Gastroesophageal sphincter (tissue), 4 donors: ENCODE data around the gene CSAD. TPM values are rescaled to one million over a fixed set of nuclear protein-coding genes. Genes with fewer than 3 reads are reported as not detected.

Experiments
- ATAC-seq: fragments of 150-250 bp; one replicate; pipeline ENCODE4 v1.9.1; 2016; ENCODE audit warnings: mild to moderate bottlenecking, moderate library complexity
- H3K27ac ChIP-seq, 4 donors: fragments of 200-600 bp; sonication (generic) in 3 of 4; 1 replicate in 3 of 4; 2 replicates in 1 of 4; pipeline ENCODE4 v1.5.1; 2016 to 2019
- H3K27me3 ChIP-seq: fragments of 200-600 bp; sonication (generic); one replicate; pipeline ENCODE4 v1.5.1; 2019
- H3K36me3 ChIP-seq, 2 donors: fragments of 200-600 bp; sonication (generic); one replicate each; pipeline ENCODE4 v1.5.1; 2019; ENCODE audit warnings: control low read depth in 1 of 2
- H3K4me1 ChIP-seq, 3 donors: fragments of 200-600 bp; sonication (generic); 1 replicate in 2 of 3; 2 replicates in 1 of 3; pipeline ENCODE4 v1.5.1; 2016 to 2019; ENCODE audit warnings: control low read depth in 2 of 3
- H3K4me3 ChIP-seq, 2 donors: fragments of 200-600 bp; sonication (generic); one replicate each; pipeline ENCODE4 v1.5.1; 2019; ENCODE audit warnings: mild to moderate bottlenecking in 1 of 2, moderate library complexity in 1 of 2
- H3K9me3 ChIP-seq, 3 donors: fragments of 200-600 bp; sonication (generic); one replicate each; pipeline ENCODE4 v1.5.1; 2017 to 2019; ENCODE audit warnings: control low read depth in 2 of 3
- CTCF ChIP-seq, 4 experiments: fragments of 200-600 bp in 2 of 4; fragments of 450-650 bp in 2 of 4; sonication (generic) in 1 of 4; IDR thresholded peaks; one replicate each; pipeline ENCODE4 v1.5.1; 2017 to 2019; ENCODE audit warnings: antibody characterized with exemption in 4 of 4, mild to moderate bottlenecking in 2 of 4, moderate library complexity in 2 of 4
- EP300 ChIP-seq: sonication (generic); formaldehyde crosslinking; IDR thresholded peaks from one replicate; pipeline ENCODE4 v1.6.1; 2017; ENCODE audit warnings: antibody characterized with exemption, mild to moderate bottlenecking
- POLR2A ChIP-seq, 2 donors: fragments of 450-650 bp; IDR thresholded peaks; one replicate each; pipeline ENCODE4 v1.6.1; 2017; ENCODE audit warnings: antibody characterized with exemption in 2 of 2, mild to moderate bottlenecking in 2 of 2, moderate library complexity in 1 of 2
- POLR2AphosphoS5 ChIP-seq: sonication (generic); formaldehyde crosslinking; IDR thresholded peaks from one replicate; pipeline ENCODE4 v1.6.1; 2017; ENCODE audit warnings: antibody characterized with exemption
- WGBS, 2 donors: methylation state at CpG; one replicate each; pipeline ENCODE4 v1.1.5; 2018; ENCODE audit warnings: low coverage in 1 of 2; 5-methylcytosine and 5-hydroxymethylcytosine counted together
- total RNA-seq, 4 donors: library from RNA; depleted of rRNA; stranded (reverse); fragments of >200 nt; gene quantifications; one replicate each; pipeline ENCODE4 v1.1.0, GENCODE V29; 2016

The CSAD gene
- total RNA-seq, 4 donors from 2014 or later: 11.3 to 47.5 (median 24.1) TPM

GRCh38 chr12:53217931-53218307 is 37.2 kb upstream of the CSAD start:
- Histone ChIP-seq H3K4me1 (peaks cover 0 to 97% (median 46%) of the 10 kb centered on the region in 3 donors), H3K4me3 (peak overlapping the region in 1 of 2 donors; percentile 71), H3K27ac (peak overlapping the region; percentile 7 to 99 (median 96)), H3K9me3 (no peaks in the 10 kb centered on the region), H3K27me3 (no peaks in the 10 kb centered on the region), H3K36me3 (peaks cover 0 to 36% of the 10 kb centered on the region in 2 donors)
- no CpG with 5 or more reads among the region's 3 CpGs for WGBS, 2 donors
- no peak for ATAC-seq
- TF ChIP-seq POLR2A (IDR thresholded peaks at IDR 0.05): no peak
- TF ChIP-seq CTCF (IDR thresholded peaks at IDR 0.05): no peak

GRCh38 chr12:53217051-53217930 is 36.6 kb upstream of the CSAD start:
- Histone ChIP-seq H3K27ac (peak overlapping the region; percentile 7 to 99 (median 96)), H3K27me3 (no peaks in the 10 kb centered on the region), H3K36me3 (peaks cover 0 to 42% of the 10 kb centered on the region in 2 donors), H3K9me3 (no peaks in the 10 kb centered on the region), H3K4me3 (peak overlapping the region in 1 of 2 donors; percentile 71), H3K4me1 (peaks cover 0 to 92% (median 40%) of the 10 kb centered on the region in 3 donors)
- WGBS, 2 donors: 57 to 74% methylated on average over 3 to 5 of the region's 19 CpGs
- no peak for ATAC-seq
- TF ChIP-seq CTCF (IDR thresholded peaks at IDR 0.05) (no peak), EP300 (no peak), POLR2A (IDR thresholded peaks at IDR 0.05) (no peak), POLR2AphosphoS5 (peak; percentile 54)

GRCh38 chr12:53215497-53215896 is 34.8 kb upstream of the CSAD start:
- H3K27ac ChIP-seq: peak overlapping the region in 3 of 4 donors; percentile 34 to 99 (median 39)
- peaks cover 0 to 76% (median 35%) of the 10 kb centered on the region in 3 donors for H3K4me1 ChIP-seq
- no peaks in the 10 kb centered on the region for H3K9me3 ChIP-seq
- H3K4me3 ChIP-seq: no peak overlapping the region
- H3K36me3 ChIP-seq: peaks cover 0 to 60% of the 10 kb centered on the region in 2 donors
- TF ChIP-seq POLR2A (IDR thresholded peaks at IDR 0.05): no peak
- no peak for TF ChIP-seq POLR2AphosphoS5
- no peak for TF ChIP-seq CTCF (IDR thresholded peaks at IDR 0.05)
- no peak for TF ChIP-seq EP300
- ATAC-seq: no peak
- 60 to 83% methylated on average over 1 to 3 of the region's 8 CpGs for WGBS, 2 donors
- no peaks in the 10 kb centered on the region for H3K27me3 ChIP-seq

- no peak for ATAC-seq
- Histone ChIP-seq H3K4me3 (no peak overlapping the region), H3K27ac (peak overlapping the region in 3 of 4 donors; percentile 34 to 99 (median 39)), H3K9me3 (no peaks in the 10 kb centered on the region), H3K36me3 (peaks cover 0 to 66% of the 10 kb centered on the region in 2 donors), H3K27me3 (no peaks in the 10 kb centered on the region), H3K4me1 (peaks cover 0 to 71% (median 35%) of the 10 kb centered on the region in 3 donors)
- 0 to 77% methylated on average over 1 to 10 of the region's 12 CpGs for WGBS, 2 donors
- TF ChIP-seq CTCF (IDR thresholded peaks at IDR 0.05) (no peak), EP300 (no peak), POLR2A (IDR thresholded peaks at IDR 0.05) (no peak), POLR2AphosphoS5 (no peak)
Observed at GRCh38 chr12:53214687-53215455, 34.1 kb upstream of the CSAD start.
